Ovary (tissue), 3 donors: ENCODE measurements around the gene SHLD1.

ENCODE experiments used
- EP300 ChIP-seq: sonication (generic); formaldehyde crosslinking; IDR thresholded peaks from one replicate; pipeline ENCODE4 v1.6.1; 2017; ENCODE audit warnings: antibody characterized with exemption
- POLR2A ChIP-seq: fragments of 450-650 bp; IDR thresholded peaks from one replicate; pipeline ENCODE4 v1.6.1; 2017; ENCODE audit warnings: antibody characterized with exemption, mild to moderate bottlenecking, moderate library complexity
- TF ChIP-seq, protein P1 (sequence below), 3 donors: fragments of 450-650 bp in 2 of 3; fragments of 200-600 bp in 1 of 3; IDR thresholded peaks; one replicate each; pipeline versions ENCODE4 v1.5.1 to v1.8.0; 2016 to 2022; ENCODE audit warnings: antibody characterized with exemption in 3 of 3, mild to moderate bottlenecking in 1 of 3
- donor health status: DM: no; HTN: no; CAD: no.

DNA sequence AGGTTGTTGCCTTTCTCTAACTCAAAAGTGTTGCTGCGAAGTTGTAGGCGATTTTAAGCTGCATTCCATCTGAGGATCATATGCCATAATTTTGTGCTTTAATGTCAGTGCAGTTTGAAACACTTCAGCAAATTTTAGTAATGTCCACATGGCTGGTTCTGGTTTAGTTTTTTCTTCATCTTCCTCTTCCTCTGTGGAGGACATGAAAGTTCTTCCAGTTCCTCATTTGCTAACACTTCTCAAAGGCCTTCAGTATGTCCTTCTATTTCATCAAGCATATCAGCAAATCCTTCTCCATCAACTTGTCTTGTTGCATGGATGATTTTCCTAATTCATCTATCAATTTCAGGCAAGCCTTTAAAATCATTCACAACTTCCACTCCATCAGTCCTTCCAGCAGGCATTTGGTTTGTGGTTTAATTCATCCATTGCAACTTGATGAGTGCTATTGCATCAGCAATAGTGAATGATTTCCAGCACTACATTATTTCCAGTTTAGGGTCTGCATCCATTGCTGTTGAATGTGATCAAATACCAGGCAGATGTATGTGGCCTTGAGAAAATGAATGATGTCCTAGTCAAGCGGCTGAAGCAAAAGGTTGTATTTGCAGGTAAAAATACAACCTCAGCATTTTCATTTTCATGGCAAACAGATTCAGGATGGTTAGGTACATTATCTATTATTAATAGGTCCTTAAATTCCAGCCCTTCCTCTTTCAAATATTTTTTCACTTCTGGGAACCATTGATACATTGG, 20.2 kb downstream of the SHLD1 start:
- TF ChIP-seq, protein P1, sequence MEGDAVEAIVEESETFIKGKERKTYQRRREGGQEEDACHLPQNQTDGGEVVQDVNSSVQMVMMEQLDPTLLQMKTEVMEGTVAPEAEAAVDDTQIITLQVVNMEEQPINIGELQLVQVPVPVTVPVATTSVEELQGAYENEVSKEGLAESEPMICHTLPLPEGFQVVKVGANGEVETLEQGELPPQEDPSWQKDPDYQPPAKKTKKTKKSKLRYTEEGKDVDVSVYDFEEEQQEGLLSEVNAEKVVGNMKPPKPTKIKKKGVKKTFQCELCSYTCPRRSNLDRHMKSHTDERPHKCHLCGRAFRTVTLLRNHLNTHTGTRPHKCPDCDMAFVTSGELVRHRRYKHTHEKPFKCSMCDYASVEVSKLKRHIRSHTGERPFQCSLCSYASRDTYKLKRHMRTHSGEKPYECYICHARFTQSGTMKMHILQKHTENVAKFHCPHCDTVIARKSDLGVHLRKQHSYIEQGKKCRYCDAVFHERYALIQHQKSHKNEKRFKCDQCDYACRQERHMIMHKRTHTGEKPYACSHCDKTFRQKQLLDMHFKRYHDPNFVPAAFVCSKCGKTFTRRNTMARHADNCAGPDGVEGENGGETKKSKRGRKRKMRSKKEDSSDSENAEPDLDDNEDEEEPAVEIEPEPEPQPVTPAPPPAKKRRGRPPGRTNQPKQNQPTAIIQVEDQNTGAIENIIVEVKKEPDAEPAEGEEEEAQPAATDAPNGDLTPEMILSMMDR (IDR thresholded peaks at IDR 0.05), result no peak
- no peak for TF ChIP-seq POLR2A
- TF ChIP-seq EP300, result no peak
